ENCODE measurements around the gene GREB1. TPM values are rescaled to one million over a fixed set of nuclear protein-coding genes. Genes with fewer than 3 reads are reported as not detected.

Gene GREB1
- polyA plus RNA-seq, 1 experiment: 0.12 TPM

GRCh38 chr2:11590193-11590592 lies 56.3 kb downstream of the GREB1 start:
- POLR2A ChIA-PET: no interaction called here
- Histone ChIP-seq H3K27me3 (ENCODE audit: control insufficient read depth, insufficient read depth, low read length) (peaks cover 26% of the 10 kb centered on the region), H3K9me3 (ENCODE audit: control insufficient read depth, insufficient read depth, low read length) (no peaks in the 10 kb centered on the region), H3K27ac (ENCODE audit: low read depth, low read length) (no peak overlapping the region), H3K4me3 (ENCODE audit: low read depth, low read length) (no peak overlapping the region)
- CTCF ChIA-PET: interaction anchor here (1.6 to 2.1 kb wide), 2 partner anchors 8 to 758 kb away, joined by 6 to 7 read pairs; no protein-coding TSS in a partner anchor
- no peak for TF ChIP-seq CTCF (IDR thresholded peaks at IDR 0.05; ENCODE audit: low read depth, low read length)
- no peak for DNase-seq (ENCODE audit: low read depth, low spot score)

- ChIA-PET POLR2A (no interaction called here), CTCF (interaction anchor here (0.9 to 2.1 kb wide), 5 partner anchors 8 to 759 kb away, joined by 3 to 7 read pairs (median 6); a partner anchor contains a TSS)
- Histone ChIP-seq H3K9me3 (ENCODE audit: control insufficient read depth, insufficient read depth, low read length) (no peaks in the 10 kb centered on the region), H3K4me3 (ENCODE audit: low read depth, low read length) (no peak overlapping the region), H3K27me3 (ENCODE audit: control insufficient read depth, insufficient read depth, low read length) (peaks cover 21% of the 10 kb centered on the region), H3K27ac (ENCODE audit: low read depth, low read length) (no peak overlapping the region)
- no peak for DNase-seq (ENCODE audit: low read depth, low spot score)
- TF ChIP-seq CTCF (IDR thresholded peaks at IDR 0.05; ENCODE audit: low read depth, low read length): no peak
Measured at GRCh38 chr2:11591091-11591490, 57.2 kb downstream of the GREB1 start.

- Histone ChIP-seq H3K4me3 (ENCODE audit: low read depth, low read length) (no peak overlapping the region), H3K27me3 (ENCODE audit: control insufficient read depth, insufficient read depth, low read length) (peaks cover 21% of the 10 kb centered on the region), H3K9me3 (ENCODE audit: control insufficient read depth, insufficient read depth, low read length) (no peaks in the 10 kb centered on the region), H3K27ac (ENCODE audit: low read depth, low read length) (no peak overlapping the region)
- no peak for DNase-seq (ENCODE audit: low read depth, low spot score)
- POLR2A ChIA-PET: no interaction called here
- no peak for TF ChIP-seq CTCF (IDR thresholded peaks at IDR 0.05; ENCODE audit: low read depth, low read length)
- CTCF ChIA-PET: interaction anchor here (2.6 kb wide), 1 partner anchor 9 kb away, joined by 17 read pairs; no protein-coding TSS in a partner anchor
Measured at GRCh38 chr2:11592671-11593574, 59.1 kb downstream of the GREB1 start.

- CTCF ChIA-PET: no interaction called here
- Histone ChIP-seq H3K27me3 (ENCODE audit: control insufficient read depth, insufficient read depth, low read length) (peaks cover 13% of the 10 kb centered on the region), H3K4me3 (ENCODE audit: low read depth, low read length) (no peak overlapping the region), H3K27ac (ENCODE audit: low read depth, low read length) (no peak overlapping the region), H3K9me3 (ENCODE audit: control insufficient read depth, insufficient read depth, low read length) (no peaks in the 10 kb centered on the region)
- DNase-seq (ENCODE audit: low read depth, low spot score): no peak
- POLR2A ChIA-PET: no interaction called here
- TF ChIP-seq CTCF (IDR thresholded peaks at IDR 0.05; ENCODE audit: low read depth, low read length): no peak
Measured at GRCh38 chr2:11596801-11597200, 63.0 kb downstream of the GREB1 start.

GRCh38 chr2:11597538-11598225 lies 63.8 kb downstream of the GREB1 start:
- no peak for TF ChIP-seq CTCF (IDR thresholded peaks at IDR 0.05; ENCODE audit: low read depth, low read length)
- Histone ChIP-seq H3K27me3 (ENCODE audit: control insufficient read depth, insufficient read depth, low read length) (peaks cover 20% of the 10 kb centered on the region), H3K9me3 (ENCODE audit: control insufficient read depth, insufficient read depth, low read length) (no peaks in the 10 kb centered on the region), H3K4me3 (ENCODE audit: low read depth, low read length) (no peak overlapping the region), H3K27ac (ENCODE audit: low read depth, low read length) (no peak overlapping the region)
- DNase-seq (ENCODE audit: low read depth, low spot score): no peak
- ChIA-PET POLR2A (no interaction called here), CTCF (no interaction called here)
